WTC11 (cell line): ENCODE data around the gene SLC2A6.

Experiments used
- ATF2 ChIP-seq: sonication (generic); formaldehyde crosslinking; IDR thresholded peaks from 2 replicates; pipeline ENCODE4 v1.8.1; 2022; ENCODE audit warnings: low read depth, missing genetic modification reagents, borderline replicate concordance
- CTCF ChIP-seq: fragments of 200-600 bp; IDR thresholded peaks from 2 replicates; pipeline ENCODE4 v1.8.0; 2022; ENCODE audit warnings: antibody characterized with exemption
- E2F4 ChIP-seq: sonication (generic); formaldehyde crosslinking; IDR thresholded peaks from 2 replicates; pipeline ENCODE4 v1.8.1; 2022; ENCODE audit warnings: low read depth, mild to moderate bottlenecking, moderate library complexity, missing genetic modification reagents, borderline replicate concordance
- MAX ChIP-seq: sonication (generic); formaldehyde crosslinking; IDR thresholded peaks from 2 replicates; pipeline ENCODE4 v1.8.0; 2022; ENCODE audit warnings: mild to moderate bottlenecking, missing genetic modification reagents

GRCh38 chr9:133515240-133515610, 36.3 kb upstream of the SLC2A6 start:
- no peak for TF ChIP-seq MAX (CRISPR knock-in tag)
- no peak for TF ChIP-seq CTCF
- no peak for TF ChIP-seq E2F4 (CRISPR knock-in tag)
- TF ChIP-seq ATF2 (CRISPR knock-in tag): no peak
